ENCODE data around the gene RGP1. TPM values are rescaled to one million over a fixed set of nuclear protein-coding genes. Genes with fewer than 3 reads are reported as not detected.

The RGP1 gene
- total RNA-seq, 1 donor from 2014 or later, result 51.4 TPM

- H3K36me3 Mint-ChIP-seq (ENCODE audit: low read depth, unreplicated experiment), result peaks cover 87% of the 10 kb centered on the region
- TF ChIP-seq, protein P1, sequence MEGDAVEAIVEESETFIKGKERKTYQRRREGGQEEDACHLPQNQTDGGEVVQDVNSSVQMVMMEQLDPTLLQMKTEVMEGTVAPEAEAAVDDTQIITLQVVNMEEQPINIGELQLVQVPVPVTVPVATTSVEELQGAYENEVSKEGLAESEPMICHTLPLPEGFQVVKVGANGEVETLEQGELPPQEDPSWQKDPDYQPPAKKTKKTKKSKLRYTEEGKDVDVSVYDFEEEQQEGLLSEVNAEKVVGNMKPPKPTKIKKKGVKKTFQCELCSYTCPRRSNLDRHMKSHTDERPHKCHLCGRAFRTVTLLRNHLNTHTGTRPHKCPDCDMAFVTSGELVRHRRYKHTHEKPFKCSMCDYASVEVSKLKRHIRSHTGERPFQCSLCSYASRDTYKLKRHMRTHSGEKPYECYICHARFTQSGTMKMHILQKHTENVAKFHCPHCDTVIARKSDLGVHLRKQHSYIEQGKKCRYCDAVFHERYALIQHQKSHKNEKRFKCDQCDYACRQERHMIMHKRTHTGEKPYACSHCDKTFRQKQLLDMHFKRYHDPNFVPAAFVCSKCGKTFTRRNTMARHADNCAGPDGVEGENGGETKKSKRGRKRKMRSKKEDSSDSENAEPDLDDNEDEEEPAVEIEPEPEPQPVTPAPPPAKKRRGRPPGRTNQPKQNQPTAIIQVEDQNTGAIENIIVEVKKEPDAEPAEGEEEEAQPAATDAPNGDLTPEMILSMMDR (IDR thresholded peaks at IDR 0.05; ENCODE audit: unreplicated experiment), result no peak
- H3K4me3 Mint-ChIP-seq (ENCODE audit: unreplicated experiment), result peak overlapping the region; percentile 85
- H3K9me3 Mint-ChIP-seq (ENCODE audit: unreplicated experiment), result no peaks in the 10 kb centered on the region
- no peak for DNase-seq (ENCODE audit: low spot score)
- no peaks in the 10 kb centered on the region for H3K4me1 Mint-ChIP-seq (ENCODE audit: unreplicated experiment)
- peaks cover 10% of the 10 kb centered on the region for H3K27me3 Mint-ChIP-seq (ENCODE audit: unreplicated experiment)
- no peak overlapping the region for H3K27ac Mint-ChIP-seq (ENCODE audit: unreplicated experiment)
These were observed 30.2 kb upstream of the RGP1 start for GRCh38 chr9:35718721-35719511.

DNA sequence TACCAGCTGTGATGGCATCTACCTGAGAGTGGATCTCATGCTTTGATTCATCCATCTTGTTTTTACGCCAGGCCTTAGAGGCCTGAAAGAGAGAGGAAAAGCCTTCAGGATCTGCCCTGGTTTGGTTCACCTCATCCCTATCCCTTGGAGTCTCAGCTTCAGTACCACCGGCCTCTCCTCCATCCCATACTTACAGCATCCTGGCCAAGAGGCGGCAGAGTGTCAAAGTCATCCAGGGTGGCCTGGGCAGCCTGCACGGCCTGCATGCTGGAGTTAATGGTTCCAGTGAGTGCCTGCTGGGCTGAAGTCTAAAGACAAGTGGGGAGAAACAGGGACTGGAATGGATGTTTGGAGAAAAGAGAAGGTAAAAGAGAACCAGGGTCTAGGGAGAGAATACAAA, 29.5 kb upstream of the RGP1 start:
- DNase-seq (ENCODE audit: low spot score), result no peak
- peaks cover 12% of the 10 kb centered on the region for H3K27me3 Mint-ChIP-seq (ENCODE audit: unreplicated experiment)
- peaks cover 3% of the 10 kb centered on the region for H3K4me1 Mint-ChIP-seq (ENCODE audit: unreplicated experiment)
- peak overlapping the region; percentile 76 for H3K4me3 Mint-ChIP-seq (ENCODE audit: unreplicated experiment)
- H3K36me3 Mint-ChIP-seq (ENCODE audit: low read depth, unreplicated experiment), result peaks cover 86% of the 10 kb centered on the region
- no peak overlapping the region for H3K27ac Mint-ChIP-seq (ENCODE audit: unreplicated experiment)
- H3K9me3 Mint-ChIP-seq (ENCODE audit: unreplicated experiment), result no peaks in the 10 kb centered on the region
- TF ChIP-seq, protein P1 (IDR thresholded peaks at IDR 0.05; ENCODE audit: unreplicated experiment), result no peak

- DNase-seq (ENCODE audit: low spot score), result no peak
- Mint-ChIP-seq H3K4me1 (ENCODE audit: unreplicated experiment) (peaks cover 14% of the 10 kb centered on the region), H3K36me3 (ENCODE audit: low read depth, unreplicated experiment) (peaks cover 69% of the 10 kb centered on the region), H3K4me3 (ENCODE audit: unreplicated experiment) (peak overlapping the region; percentile 54), H3K27ac (ENCODE audit: unreplicated experiment) (no peak overlapping the region), H3K9me3 (ENCODE audit: unreplicated experiment) (no peaks in the 10 kb centered on the region), H3K27me3 (ENCODE audit: unreplicated experiment) (peaks cover 13% of the 10 kb centered on the region)
- TF ChIP-seq, protein P1 (IDR thresholded peaks at IDR 0.05; ENCODE audit: unreplicated experiment), result no peak
These were observed 25.7 kb upstream of the RGP1 start for GRCh38 chr9:35723426-35723825.

DNA sequence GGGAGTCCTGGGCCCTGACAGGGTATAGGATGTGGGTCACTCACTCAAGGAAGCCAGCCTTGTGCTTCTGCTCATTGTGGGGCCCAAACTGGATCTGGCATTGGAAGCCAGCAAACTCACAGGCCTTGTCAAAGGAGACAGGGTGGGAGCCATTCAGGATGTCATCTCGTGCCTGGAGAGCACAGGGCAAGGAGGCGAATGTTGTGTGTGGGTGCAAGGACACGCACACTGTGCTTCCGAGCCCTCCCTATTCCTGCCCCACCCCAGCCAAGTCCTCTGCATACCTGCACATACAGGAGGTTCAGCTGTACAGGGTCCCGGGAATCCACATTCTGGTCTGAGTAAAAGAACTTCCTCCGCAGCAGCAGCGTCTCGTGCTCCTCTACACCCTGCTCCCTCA, 25.2 kb upstream of the RGP1 start:
- peak overlapping the region; percentile 65 for H3K4me3 Mint-ChIP-seq (ENCODE audit: unreplicated experiment)
- no peak for DNase-seq (ENCODE audit: low spot score)
- H3K27ac Mint-ChIP-seq (ENCODE audit: unreplicated experiment), result no peak overlapping the region
- peaks cover 13% of the 10 kb centered on the region for H3K27me3 Mint-ChIP-seq (ENCODE audit: unreplicated experiment)
- H3K36me3 Mint-ChIP-seq (ENCODE audit: low read depth, unreplicated experiment), result peaks cover 66% of the 10 kb centered on the region
- H3K4me1 Mint-ChIP-seq (ENCODE audit: unreplicated experiment), result peaks cover 14% of the 10 kb centered on the region
- TF ChIP-seq, protein P1 (IDR thresholded peaks at IDR 0.05; ENCODE audit: unreplicated experiment), result no peak
- no peaks in the 10 kb centered on the region for H3K9me3 Mint-ChIP-seq (ENCODE audit: unreplicated experiment)

DNA sequence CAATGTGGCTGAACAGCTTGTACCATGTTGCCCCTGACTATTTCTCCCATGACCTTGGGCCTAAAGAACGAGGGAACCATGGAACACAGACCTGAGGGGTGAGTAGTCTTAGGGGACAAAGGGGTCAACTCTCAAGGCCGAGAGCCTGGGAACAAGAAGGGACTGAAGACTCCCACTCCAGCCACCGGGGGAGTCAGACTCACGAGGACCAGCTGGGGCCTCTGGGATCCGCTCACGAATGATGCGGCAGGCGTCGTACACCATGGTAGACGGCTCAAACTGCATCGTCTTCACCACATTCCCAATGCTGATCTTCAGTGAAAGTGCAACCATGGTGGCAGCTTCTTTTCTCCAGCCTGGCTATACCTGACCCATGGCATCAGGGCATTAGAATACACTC, 23.7 kb upstream of the RGP1 start:
- TF ChIP-seq, protein P1 (IDR thresholded peaks at IDR 0.05; ENCODE audit: unreplicated experiment), result no peak
- Mint-ChIP-seq H3K4me1 (ENCODE audit: unreplicated experiment) (peaks cover 14% of the 10 kb centered on the region), H3K9me3 (ENCODE audit: unreplicated experiment) (no peaks in the 10 kb centered on the region), H3K4me3 (ENCODE audit: unreplicated experiment) (no peak overlapping the region), H3K36me3 (ENCODE audit: low read depth, unreplicated experiment) (peaks cover 55% of the 10 kb centered on the region), H3K27me3 (ENCODE audit: unreplicated experiment) (peaks cover 13% of the 10 kb centered on the region), H3K27ac (ENCODE audit: unreplicated experiment) (peak overlapping the region; percentile 68)
- DNase-seq (ENCODE audit: low spot score), result no peak
